Measurements from ENCODE around the gene LBX2. TPM values are rescaled to one million over a fixed set of nuclear protein-coding genes. Genes with fewer than 3 reads are reported as not detected.
A peak's percentile ranks its signal among the peaks of the same experiment; 100 is the strongest.
"Not testable (repeated sequence)": the region's sequence is repeated elsewhere in the genome, so short reads cannot be mapped to it uniquely, and the experiment has no call there.

LBX2 gene
- total RNA-seq, 2 experiments from 2014 or later = 0.36 to 0.43 TPM

DNA sequence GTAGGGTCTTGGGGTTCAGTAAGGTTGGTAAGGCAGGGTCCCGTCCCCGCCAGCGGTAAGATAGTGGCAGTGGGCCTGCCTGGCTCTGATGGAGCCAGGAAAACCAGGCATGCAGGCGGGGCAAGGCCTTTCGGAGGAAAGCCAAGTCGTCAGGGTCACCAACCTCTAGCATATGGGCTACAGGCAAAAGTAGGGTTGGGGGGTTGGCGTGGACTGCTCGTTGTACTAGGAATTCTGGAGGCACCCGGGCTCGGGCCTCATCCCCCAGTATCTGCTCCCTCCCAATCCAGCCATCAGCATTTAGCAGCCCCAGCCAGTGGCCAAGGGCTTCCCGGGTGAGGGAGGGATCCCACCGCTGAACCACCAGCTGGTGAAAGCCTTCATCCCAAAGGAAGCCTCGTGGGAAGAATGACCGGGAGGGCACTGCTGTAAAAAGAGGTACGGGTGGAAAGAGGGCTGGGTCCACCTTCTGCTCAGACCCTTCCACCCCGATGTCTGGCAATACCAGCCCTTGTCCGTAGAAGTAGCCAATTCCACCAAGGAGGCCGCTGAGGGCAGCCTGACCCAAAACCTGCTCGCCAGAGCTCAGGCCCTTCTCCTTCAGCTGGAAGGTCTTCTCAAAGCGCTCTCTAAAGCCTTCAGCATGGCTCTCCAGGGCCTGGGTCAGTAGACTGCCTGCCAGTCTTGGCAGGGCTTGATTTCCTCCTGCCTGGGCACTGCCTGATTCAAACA is 37.2 kb downstream of the LBX2 start:
- H3K27ac Mint-ChIP-seq = no peak overlapping the region

DNA sequence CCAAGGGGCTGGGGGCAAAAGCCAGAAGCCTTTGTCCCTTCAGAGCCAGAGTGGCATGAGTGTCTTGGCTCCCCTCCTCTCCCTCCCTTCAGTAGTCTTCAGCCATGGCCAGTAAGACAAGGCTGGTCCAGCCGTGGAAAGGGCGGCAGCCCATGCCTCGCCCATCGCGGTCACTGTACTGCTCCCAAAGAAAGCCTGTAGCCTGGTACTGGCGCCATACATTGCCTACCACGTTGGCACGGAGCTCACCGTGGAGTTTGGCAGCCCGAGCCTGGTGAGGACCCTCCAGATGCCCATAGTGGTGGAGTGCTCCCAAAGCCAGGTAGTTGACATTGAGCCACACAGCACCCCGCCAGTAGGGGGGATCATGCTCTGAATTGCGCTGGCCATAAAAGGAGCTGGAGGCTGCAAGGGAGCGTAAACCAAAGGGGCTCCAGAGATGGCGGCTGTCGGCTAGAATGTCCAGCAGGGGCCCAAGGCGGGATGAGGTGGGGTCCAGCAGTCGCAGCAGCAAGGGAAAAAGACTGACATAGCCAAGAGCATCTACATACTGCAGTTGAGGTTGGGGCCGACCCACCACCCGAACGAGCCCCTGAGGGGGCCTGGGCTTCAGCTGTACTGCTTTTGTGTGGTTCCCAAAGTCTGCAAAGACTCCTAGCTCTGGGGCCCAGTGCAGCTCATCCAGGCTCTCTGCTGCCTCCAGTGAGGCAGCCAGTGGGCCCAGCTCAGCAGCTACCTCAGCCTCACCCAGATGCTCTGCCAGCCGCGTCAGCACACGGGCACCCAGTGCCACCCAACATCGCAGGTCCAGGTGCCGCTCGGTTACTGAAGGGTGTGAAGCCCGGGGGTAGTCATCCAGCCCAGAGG is 38.0 kb downstream of the LBX2 start:
- Mint-ChIP-seq H3K4me3 (no peak overlapping the region), H3K9me3 (no peaks in the 10 kb centered on the region), H3K27ac (no peak overlapping the region), H3K27me3 (no peaks in the 10 kb centered on the region), H3K4me1 (ENCODE audit: low read depth) (peaks cover 33% of the 10 kb centered on the region), H3K36me3 (ENCODE audit: low read depth) (peaks cover 16% of the 10 kb centered on the region)
- DNase-seq (peak; percentile 49), ATAC-seq (no peak)
- intact Hi-C loops (cut with micrococcal nuclease) = loop anchor here (2.0 kb wide), 1 partner anchor 15 kb away; no protein-coding TSS in a partner anchor
- CTCF ChIA-PET = interaction anchor here (0.7 to 2.5 kb wide), 4 partner anchors 9 to 71 kb away, joined by 3 to 8 read pairs (median 4); partner anchors contain the start of gene MRPL53
- POLR2A ChIA-PET = interaction anchor here (0.8 to 3.6 kb wide), 3 partner anchors 10 to 11 kb away, joined by 3 to 25 read pairs (median 5); partner anchors contain the start of gene MRPL53
- TF ChIP-seq, protein P1, sequence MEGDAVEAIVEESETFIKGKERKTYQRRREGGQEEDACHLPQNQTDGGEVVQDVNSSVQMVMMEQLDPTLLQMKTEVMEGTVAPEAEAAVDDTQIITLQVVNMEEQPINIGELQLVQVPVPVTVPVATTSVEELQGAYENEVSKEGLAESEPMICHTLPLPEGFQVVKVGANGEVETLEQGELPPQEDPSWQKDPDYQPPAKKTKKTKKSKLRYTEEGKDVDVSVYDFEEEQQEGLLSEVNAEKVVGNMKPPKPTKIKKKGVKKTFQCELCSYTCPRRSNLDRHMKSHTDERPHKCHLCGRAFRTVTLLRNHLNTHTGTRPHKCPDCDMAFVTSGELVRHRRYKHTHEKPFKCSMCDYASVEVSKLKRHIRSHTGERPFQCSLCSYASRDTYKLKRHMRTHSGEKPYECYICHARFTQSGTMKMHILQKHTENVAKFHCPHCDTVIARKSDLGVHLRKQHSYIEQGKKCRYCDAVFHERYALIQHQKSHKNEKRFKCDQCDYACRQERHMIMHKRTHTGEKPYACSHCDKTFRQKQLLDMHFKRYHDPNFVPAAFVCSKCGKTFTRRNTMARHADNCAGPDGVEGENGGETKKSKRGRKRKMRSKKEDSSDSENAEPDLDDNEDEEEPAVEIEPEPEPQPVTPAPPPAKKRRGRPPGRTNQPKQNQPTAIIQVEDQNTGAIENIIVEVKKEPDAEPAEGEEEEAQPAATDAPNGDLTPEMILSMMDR (IDR thresholded peaks at IDR 0.05) = peak; percentile 6

More for the DNA sequence above, 37.2 kb downstream of the LBX2 start:
- ChIA-PET CTCF (interaction anchor here (0.7 to 2.5 kb wide), 5 partner anchors 10 to 70 kb away, joined by 3 to 8 read pairs (median 3); partner anchors contain the start of gene MRPL53), POLR2A (interaction anchor here (0.8 to 1.1 kb wide), 3 partner anchors 9 to 11 kb away, joined by 3 to 5 read pairs (median 3); partner anchors contain the start of gene MRPL53)
- Mint-ChIP-seq H3K4me3 (no peak overlapping the region), H3K27me3 (no peaks in the 10 kb centered on the region), H3K36me3 (ENCODE audit: low read depth) (peaks cover 12% of the 10 kb centered on the region), H3K4me1 (ENCODE audit: low read depth) (peaks cover 26% of the 10 kb centered on the region), H3K9me3 (no peaks in the 10 kb centered on the region)
- DNase-seq = no peak
- intact Hi-C loops (cut with micrococcal nuclease) = loop anchor here (2.0 kb wide), 1 partner anchor 15 kb away; no protein-coding TSS in a partner anchor
- ATAC-seq = no peak
- TF ChIP-seq, protein P1 (IDR thresholded peaks at IDR 0.05) = no peak

DNA sequence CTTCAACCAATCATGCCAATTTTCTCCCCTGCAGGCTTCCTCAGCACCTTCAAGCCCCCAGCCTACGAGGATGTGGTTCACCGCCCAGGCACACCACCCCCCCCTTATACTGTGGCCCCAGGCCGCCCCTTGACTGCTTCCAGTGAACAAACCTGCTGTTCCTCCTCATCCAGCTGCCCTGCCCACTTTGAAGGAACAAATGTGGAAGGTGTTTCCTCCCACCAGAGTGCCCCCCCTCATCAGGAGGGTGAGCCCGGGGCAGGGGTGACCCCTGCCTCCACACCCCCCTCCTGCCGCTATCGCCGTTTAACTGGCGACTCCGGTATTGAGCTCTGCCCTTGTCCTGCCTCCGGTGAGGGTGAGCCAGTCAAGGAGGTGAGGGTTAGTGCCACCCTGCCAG is 39.2 kb downstream of the LBX2 start:
- intact Hi-C loops (cut with micrococcal nuclease); H3K27ac Mint-ChIP-seq; H3K9me3 Mint-ChIP-seq; DNase-seq; ATAC-seq; H3K27me3 Mint-ChIP-seq: not testable (repeated sequence)
- ChIA-PET POLR2A (interaction anchor here (2.9 to 4.1 kb wide), 3 partner anchors 7 to 40 kb away, joined by 10 to 25 read pairs (median 21); partner anchors contain the start of genes LBX2 and MRPL53), CTCF (interaction anchor here (1.8 to 4.1 kb wide), 3 partner anchors 12 to 72 kb away, joined by 4 to 30 read pairs (median 8); partner anchors contain the start of genes AUP1, HTRA2 and MRPL53)
- peak overlapping the region; percentile 98 for H3K4me3 Mint-ChIP-seq
- peaks cover 42% of the 10 kb centered on the region for H3K4me1 Mint-ChIP-seq (ENCODE audit: low read depth)
- H3K36me3 Mint-ChIP-seq (ENCODE audit: low read depth) = peaks cover 24% of the 10 kb centered on the region

DNA sequence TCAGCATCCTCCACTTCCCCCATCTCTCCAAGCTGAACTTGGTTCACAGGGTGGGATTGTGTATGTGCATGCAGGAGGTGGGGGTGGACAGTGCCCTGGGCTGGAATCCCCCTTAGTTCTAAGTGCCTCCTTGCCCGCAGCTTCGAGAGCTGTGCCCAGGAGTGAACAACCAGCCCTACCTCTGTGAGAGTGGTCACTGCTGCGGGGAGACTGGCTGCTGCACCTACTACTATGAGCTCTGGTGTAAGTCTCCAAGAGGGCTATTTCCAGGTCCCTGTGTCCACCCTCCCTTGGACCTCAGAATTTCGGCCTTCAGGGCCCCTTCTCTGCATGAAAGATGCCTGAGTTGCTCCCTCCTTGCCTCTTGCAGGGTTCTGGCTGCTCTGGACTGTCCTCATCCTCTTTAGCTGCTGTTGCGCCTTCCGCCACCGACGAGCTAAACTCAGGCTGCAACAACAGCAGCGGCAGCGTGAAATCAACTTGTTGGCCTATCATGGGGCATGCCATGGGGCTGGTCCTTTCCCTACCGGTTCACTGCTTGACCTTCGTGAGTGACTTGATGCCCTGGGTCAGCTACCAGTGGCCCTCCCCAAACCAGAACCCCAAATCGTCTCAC is 39.8 kb downstream of the LBX2 start:
- Mint-ChIP-seq H3K27ac (peak overlapping the region; percentile 43), H3K4me1 (ENCODE audit: low read depth) (peaks cover 43% of the 10 kb centered on the region), H3K4me3 (peak overlapping the region; percentile 98), H3K36me3 (ENCODE audit: low read depth) (peaks cover 27% of the 10 kb centered on the region)
- CTCF ChIA-PET = interaction anchor here (0.7 to 4.1 kb wide), 7 partner anchors 8 to 129 kb away, joined by 3 to 30 read pairs (median 6); partner anchors contain the start of genes AUP1, CCDC142, HTRA2 and TTC31
- H3K9me3 Mint-ChIP-seq; ATAC-seq; intact Hi-C loops (cut with micrococcal nuclease); DNase-seq; H3K27me3 Mint-ChIP-seq: not testable (repeated sequence)
- POLR2A ChIA-PET = interaction anchor here (0.5 to 5.6 kb wide), 6 partner anchors 8 to 704 kb away, joined by 3 to 48 read pairs (median 16); partner anchors contain the start of genes CCDC142, LBX2, MRPL53 and TTC31

DNA sequence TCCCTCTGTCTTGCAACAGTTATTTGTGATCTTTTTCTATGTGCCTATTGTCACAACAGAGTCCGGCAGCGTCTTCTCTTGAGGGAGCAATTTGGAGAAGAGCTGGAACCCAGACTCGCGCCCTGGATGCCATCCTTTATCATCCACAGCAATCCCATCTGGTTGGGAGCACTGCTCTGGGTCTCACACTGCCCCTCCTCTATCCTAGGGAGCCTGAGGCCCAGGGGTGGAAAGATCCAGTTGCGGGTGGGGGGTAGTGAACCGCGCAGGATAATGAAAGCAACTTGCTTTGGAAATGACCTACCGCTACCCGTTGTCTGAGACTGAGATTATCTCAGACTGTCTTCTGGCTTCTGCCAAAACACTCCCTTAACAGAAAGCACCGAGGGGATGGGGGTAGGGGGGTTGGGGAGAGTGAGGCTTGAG is 40.5 kb downstream of the LBX2 start:
- Mint-ChIP-seq H3K27me3 (no peaks in the 10 kb centered on the region), H3K9me3 (no peaks in the 10 kb centered on the region), H3K4me3 (peak overlapping the region; percentile 98), H3K36me3 (ENCODE audit: low read depth) (peaks cover 25% of the 10 kb centered on the region), H3K4me1 (ENCODE audit: low read depth) (peaks cover 44% of the 10 kb centered on the region), H3K27ac (peak overlapping the region; percentile 99)
- CTCF ChIA-PET = interaction anchor here (0.7 to 4.1 kb wide), 8 partner anchors 9 to 130 kb away, joined by 3 to 30 read pairs (median 5); partner anchors contain the start of genes AUP1, CCDC142, HTRA2 and TTC31
- intact Hi-C loops (cut with micrococcal nuclease) = no loop called here
- TF ChIP-seq, protein P1 (IDR thresholded peaks at IDR 0.05) = no peak
- POLR2A ChIA-PET = interaction anchor here (1.0 to 5.6 kb wide), 9 partner anchors 8 to 74 kb away, joined by 3 to 48 read pairs (median 14); partner anchors contain the start of genes AUP1, C2orf81, CCDC142 and HTRA2
- no peak for ATAC-seq
- no peak for DNase-seq
